GM19239 (cell line): ENCODE data around the gene TMEM41B.

Experiments
- DNase-seq: peaks from one replicate; pipeline ENCODE4 v3.0.0; 2011; ENCODE audit warnings: low spot score; ENCODE audit not compliant: insufficient read length
- FAIRE-seq: peaks from 2 replicates; lab custom pipeline; 2011; peaks lifted over from hg19 to GRCh38; lab: Jason Lieb, UNC

The TMEM41B gene

GRCh38 chr11:9313648-9314290 lies 624 bp downstream of the TMEM41B start:
- FAIRE-seq, result no peak
- peak; percentile 16 for DNase-seq

- FAIRE-seq (no peak), DNase-seq (no peak)
These were observed 3.8 kb downstream of the TMEM41B start for GRCh38 chr11:9310485-9311090.

GRCh38 chr11:9304178-9304577 lies 10.2 kb downstream of the TMEM41B start:
- DNase-seq (no peak), FAIRE-seq (no peak)

GRCh38 chr11:9302448-9302847 lies 11.9 kb downstream of the TMEM41B start:
- FAIRE-seq, result no peak
- no peak for DNase-seq

- FAIRE-seq, result no peak
- no peak for DNase-seq
These were observed 12.7 kb downstream of the TMEM41B start for GRCh38 chr11:9301720-9302119.

- DNase-seq, result no peak
- no peak for FAIRE-seq
These were observed 20.7 kb downstream of the TMEM41B start for GRCh38 chr11:9293646-9294045.

- DNase-seq, result no peak
- no peak for FAIRE-seq
These were observed 28.4 kb downstream of the TMEM41B start for GRCh38 chr11:9285850-9286587.

GRCh38 chr11:9280655-9281301 lies 33.6 kb downstream of the TMEM41B start:
- DNase-seq (peak; percentile 30), FAIRE-seq (peak; percentile 95)

- no peak for DNase-seq
- FAIRE-seq, result no peak
These were observed 37.2 kb downstream of the TMEM41B start for GRCh38 chr11:9277176-9277575.

- no peak for DNase-seq
- no peak for FAIRE-seq
These were observed 37.8 kb downstream of the TMEM41B start for GRCh38 chr11:9276571-9276970.

GRCh38 chr11:9274499-9275258 lies 39.7 kb downstream of the TMEM41B start:
- no peak for DNase-seq
- no peak for FAIRE-seq

- DNase-seq (no peak), FAIRE-seq (no peak)
These were observed 40.7 kb downstream of the TMEM41B start for GRCh38 chr11:9273376-9274336.

- DNase-seq (no peak), FAIRE-seq (no peak)
These were observed 44.8 kb downstream of the TMEM41B start for GRCh38 chr11:9269492-9270013.

GRCh38 chr11:9267680-9268079 lies 46.7 kb downstream of the TMEM41B start:
- DNase-seq (no peak), FAIRE-seq (no peak)

GRCh38 chr11:9266926-9267325 lies 47.5 kb downstream of the TMEM41B start:
- DNase-seq (no peak), FAIRE-seq (no peak)

GRCh38 chr11:9266132-9266736 lies 48.2 kb downstream of the TMEM41B start:
- FAIRE-seq, result no peak
- DNase-seq, result no peak

- peak; percentile 58 for DNase-seq
- no peak for FAIRE-seq
These were observed 48.9 kb downstream of the TMEM41B start, which contains the start of gene DENND5A for GRCh38 chr11:9265211-9266131. Gene DENND5A, minus strand, starts transcription at chr11:9265350. Its CDS starts 281 bp downstream, at chr11:9265069.
